NCI-H510A treated with DMSO at 0.1 percent for 48 hours (cell line): ENCODE measurements around the gene CABP2.
"Not testable (repeated sequence)": the region's sequence is repeated elsewhere in the genome, so short reads cannot be mapped to it uniquely, and the experiment has no call there.

Experiments used
- DNase-seq: peaks from one replicate; lab custom pipeline; 2025; lab: John Stamatoyannopoulos, UW

CABP2 gene

GRCh38 chr11:67494371-67495233, 28.6 kb downstream of the CABP2 start:
- no peak for DNase-seq

- no peak for DNase-seq
Observed at GRCh38 chr11:67493548-67494370, 29.5 kb downstream of the CABP2 start.

- no peak for DNase-seq
Observed at GRCh38 chr11:67492801-67493547, 30.3 kb downstream of the CABP2 start.

- DNase-seq: no peak
Observed at GRCh38 chr11:67492069-67492727, 31.0 kb downstream of the CABP2 start.

- DNase-seq: no peak
Observed at GRCh38 chr11:67491276-67492068, 31.8 kb downstream of the CABP2 start.

GRCh38 chr11:67490727-67491065, 32.5 kb downstream of the CABP2 start:
- DNase-seq: no peak

GRCh38 chr11:67489885-67490726, 33.1 kb downstream of the CABP2 start:
- DNase-seq: no peak

- no peak for DNase-seq
Observed at GRCh38 chr11:67489203-67489884, 33.9 kb downstream of the CABP2 start.

- DNase-seq: no peak
Observed at GRCh38 chr11:67486481-67487195, 36.6 kb downstream of the CABP2 start.

- not testable (repeated sequence) for DNase-seq
Observed at GRCh38 chr11:67485873-67486361, 37.3 kb downstream of the CABP2 start.

GRCh38 chr11:67484847-67485311, 38.4 kb downstream of the CABP2 start:
- no peak for DNase-seq

- DNase-seq: peak; percentile 15
Observed at GRCh38 chr11:67483831-67484665, 39.2 kb downstream of the CABP2 start.

GRCh38 chr11:67482827-67483798, 40.1 kb downstream of the CABP2 start, which contains the start of gene AIP:
Gene AIP (plus strand): TSS chr11:67483026. CDS start chr11:67483159, 133 bp downstream.
- peak; percentile 99 for DNase-seq

GRCh38 chr11:67482275-67482826, 40.9 kb downstream of the CABP2 start:
- no peak for DNase-seq

GRCh38 chr11:67477344-67478050, 45.7 kb downstream of the CABP2 start:
- not testable (repeated sequence) for DNase-seq
